Right cardiac atrium (tissue), 5 donors: ENCODE measurements around the gene TMEM234. TPM values are rescaled to one million over a fixed set of nuclear protein-coding genes. Genes with fewer than 3 reads are reported as not detected.
A peak's percentile ranks its signal among the peaks of the same experiment; 100 is the strongest.

Source experiments
- ATAC-seq, 2 donors: fragments of 200-7000 bp; cut with Tn5 transposase; one replicate each; pipeline versions ENCODE4 v1.8.0 to v1.9.1; 2020; ENCODE audit warnings: moderate library complexity in 2 of 2, mild to moderate bottlenecking in 1 of 2
- DNase-seq, 3 donors: peaks; one replicate each; pipeline ENCODE4 v3.0.0-alpha.2; 2020
- H3K27ac ChIP-seq: one replicate; pipeline ENCODE4 v1.5.1; 2013; ENCODE audit warnings: mild to moderate bottlenecking, low read length, control low read depth, moderate library complexity
- H3K27me3 ChIP-seq: one replicate; pipeline ENCODE4 v1.6.1; 2013; ENCODE audit not compliant: control insufficient read depth, insufficient read depth
- H3K4me1 ChIP-seq: one replicate; pipeline ENCODE4 v1.6.1; 2013; ENCODE audit warnings: low read length; ENCODE audit not compliant: control insufficient read depth, insufficient read depth
- H3K4me3 ChIP-seq: one replicate; pipeline ENCODE4 v1.5.1; 2013; ENCODE audit warnings: low read length, control low read depth
- H3K9me3 ChIP-seq: one replicate; pipeline ENCODE4 v1.6.1; 2013; ENCODE audit warnings: low read length; ENCODE audit not compliant: control insufficient read depth
- WGBS: extraction: QIAGEN DNeasy Blood & Tissue Kit; methylation state at CpG from one replicate; pipeline ENCODE4 v1.1.7; 2013; 5-methylcytosine and 5-hydroxymethylcytosine counted together
- intact Hi-C, 4 donors: fragments of 100-400 bp; cut with DNase I; formaldehyde crosslinking; loops; one replicate each; pipeline versions ENCODE4 v1.11.0 to v1.14.0; 2022 to 2023
- polyA plus RNA-seq: library from polyadenylated mRNA; stranded (reverse); fragments of 200-250 nt; gene quantifications from one replicate; pipeline ENCODE4 v1.2.3, GENCODE V29; 2013
- total RNA-seq, 4 donors: library from RNA; stranded (reverse); fragmentation: NEBNext Ultra II Directional; extraction: Animal tissue kit (Norgen Biotek cat#: 25700); gene quantifications; one replicate each; pipeline ENCODE4 v1.2.1, GENCODE V29; 2021
- donor health status: healthy with polysubstance abuse.
- donor health status: DM: no; HTN: yes; CAD: no.
- donor health status: DM: no; HTN: no; CAD: no.
- donor health status: DM: no; HTN: yes; CAD: no; lungs with severe emphysema.
- donor health status: DM: yes; HTN: yes; CAD: no.

The TMEM234 gene
- total and polyA plus RNA-seq, 5 donors = 9.1 to 14.4 (median 13.8) TPM

DNA sequence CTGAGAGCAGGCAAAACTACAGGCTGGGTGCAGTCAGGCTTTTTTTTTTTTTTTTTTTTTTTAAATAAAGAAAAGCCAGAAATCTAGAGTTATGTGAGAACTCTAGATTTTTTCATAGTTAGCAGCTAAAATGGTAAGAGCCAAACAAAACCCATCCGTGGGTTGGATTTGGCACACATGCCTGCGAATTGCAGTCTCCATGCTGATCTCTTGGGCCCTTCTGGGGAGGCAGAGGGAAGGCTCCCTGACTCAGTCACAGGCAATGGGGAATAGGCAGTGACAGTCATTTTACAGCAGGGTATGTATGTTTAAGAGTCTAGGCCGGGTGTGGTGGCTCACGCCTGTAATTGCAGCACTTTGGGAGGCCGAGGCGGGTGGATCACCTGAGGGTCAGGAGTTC is 40.1 kb downstream of the TMEM234 start:
- 83% methylated on average over 6 of the region's 6 CpGs for WGBS
- intact Hi-C loops = no loop called here
- no peaks in the 10 kb centered on the region for H3K27me3 ChIP-seq
- H3K27ac ChIP-seq = no peak overlapping the region
- no peak for DNase-seq
- H3K4me3 ChIP-seq = no peak overlapping the region
- no peak for ATAC-seq
- H3K9me3 ChIP-seq = no peaks in the 10 kb centered on the region
- H3K4me1 ChIP-seq = peaks cover 8% of the 10 kb centered on the region

DNA sequence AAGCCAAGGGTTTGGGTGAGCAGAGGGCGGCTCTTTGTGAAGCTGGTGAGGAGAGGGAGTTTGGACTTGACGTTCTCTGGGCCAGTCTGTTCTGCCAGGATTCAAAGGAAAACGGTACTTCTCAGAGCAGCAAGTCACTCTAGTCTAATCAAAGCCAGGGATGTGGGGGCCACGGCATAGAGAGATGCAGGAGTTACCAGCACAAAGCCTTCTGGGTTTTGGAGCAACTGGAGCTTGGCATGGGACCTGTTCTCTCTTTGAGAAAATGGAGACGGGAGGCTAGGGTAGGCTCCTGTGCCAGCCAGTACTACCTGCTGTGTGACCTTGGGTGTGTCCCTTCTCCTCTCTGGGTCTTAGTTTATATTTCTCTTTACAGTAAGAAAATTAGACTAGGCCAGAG is 40.6 kb downstream of the TMEM234 start:
- intact Hi-C loops = no loop called here
- no peak overlapping the region for H3K27ac ChIP-seq
- peaks cover 8% of the 10 kb centered on the region for H3K4me1 ChIP-seq
- 74% methylated on average over 5 of the region's 5 CpGs for WGBS
- no peaks in the 10 kb centered on the region for H3K27me3 ChIP-seq
- ATAC-seq = no peak
- no peak overlapping the region for H3K4me3 ChIP-seq
- DNase-seq = no peak
- H3K9me3 ChIP-seq = no peaks in the 10 kb centered on the region

DNA sequence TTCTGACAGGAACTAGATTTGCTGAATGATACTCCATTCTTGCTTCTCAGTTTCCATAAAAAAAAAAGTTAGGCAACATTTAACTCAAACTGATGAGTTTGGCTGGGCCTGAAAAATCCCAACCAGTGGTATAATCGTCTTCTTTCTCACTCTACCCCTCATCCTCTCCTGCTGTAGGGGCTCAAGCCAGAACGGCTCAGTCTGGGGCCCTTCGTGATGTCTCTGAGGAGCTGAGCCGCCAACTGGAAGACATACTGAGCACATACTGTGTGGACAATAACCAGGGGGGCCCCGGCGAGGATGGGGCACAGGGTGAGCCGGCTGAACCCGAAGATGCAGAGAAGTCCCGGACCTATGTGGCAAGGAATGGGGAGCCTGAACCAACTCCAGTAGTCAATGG is 41.1 kb downstream of the TMEM234 start:
- ATAC-seq (no peak), DNase-seq (no peak)
- no peaks in the 10 kb centered on the region for H3K27me3 ChIP-seq
- intact Hi-C loops = no loop called here
- H3K4me1 ChIP-seq = peaks cover 8% of the 10 kb centered on the region
- WGBS = 70% methylated on average over 9 of the region's 9 CpGs
- H3K9me3 ChIP-seq = no peaks in the 10 kb centered on the region
- H3K27ac ChIP-seq = no peak overlapping the region
- peak overlapping the region; percentile 79 for H3K4me3 ChIP-seq

GRCh38 chr1:32180186-32181060 is 41.7 kb downstream of the TMEM234 start:
- whole genome bisulfite sequencing = 5% methylated on average over 36 of the region's 36 CpGs
- peak; percentile 46 to 65 for ATAC-seq
- DNase-seq = peak; percentile 75 to 88 (median 82)
- Histone ChIP-seq H3K27ac (peak overlapping the region; percentile 98), H3K27me3 (no peaks in the 10 kb centered on the region), H3K4me1 (peaks cover 8% of the 10 kb centered on the region), H3K9me3 (no peaks in the 10 kb centered on the region), H3K4me3 (peak overlapping the region; percentile 79)
- intact Hi-C loops = no loop called here

DNA sequence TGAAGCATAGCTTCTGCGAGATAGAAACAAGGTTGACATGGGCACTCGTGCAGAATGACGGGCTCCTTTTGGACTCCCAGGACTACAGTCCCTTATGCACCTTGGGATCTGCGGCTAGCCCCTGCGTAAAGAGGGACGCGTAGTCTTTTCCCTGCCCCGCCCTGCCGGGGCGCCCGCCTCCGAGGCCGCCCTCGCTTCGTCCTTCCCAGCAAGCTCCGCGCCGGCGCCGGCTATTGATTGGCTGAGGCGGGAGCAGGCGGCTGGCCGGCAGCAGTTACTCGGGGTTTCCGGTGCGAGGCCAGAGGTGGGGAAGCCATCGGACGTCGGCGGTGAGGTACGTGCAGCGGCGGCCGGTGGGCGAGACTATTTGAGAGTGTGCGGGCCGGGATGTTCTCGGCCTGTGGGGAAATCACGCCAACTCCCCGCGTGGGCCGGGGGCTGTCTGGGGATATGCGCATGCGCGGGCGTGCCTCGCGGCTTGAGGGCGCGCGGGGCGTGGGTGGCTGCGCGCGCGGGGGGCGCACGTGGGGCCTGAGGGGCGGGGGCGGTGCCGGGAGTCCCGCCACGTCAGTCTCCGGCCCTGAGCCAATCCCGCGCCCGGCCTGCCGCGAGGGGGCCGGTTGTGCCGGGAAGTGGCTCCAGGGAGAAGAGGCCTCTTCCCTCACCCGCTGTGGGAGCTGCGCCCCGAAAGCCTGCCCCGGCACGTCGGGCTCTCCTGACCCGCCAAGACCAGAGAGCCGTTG is 42.5 kb downstream of the TMEM234 start, which contains the start of gene TXLNA:
Gene TXLNA, plus strand, starts transcription at position 233 of the 743 bp plus-strand sequence. CDS start 671 bp downstream, outside the sequence.
- ATAC-seq = peak; percentile 94 to 96
- H3K4me3 ChIP-seq = peak within 1 kb of the TSS; percentile 79
- intact Hi-C loops = no loop called here
- peak; percentile 96 to 99 (median 98) for DNase-seq
- H3K27ac ChIP-seq = peak within 1 kb of the TSS; percentile 98
- under 1% methylated on average over 79 of the region's 79 CpGs for WGBS
- H3K27me3 ChIP-seq = no peaks in the 10 kb centered on the region
- H3K9me3 ChIP-seq = no peaks in the 10 kb centered on the region
- H3K4me1 ChIP-seq = peaks cover 8% of the 10 kb centered on the region

GRCh38 chr1:32179193-32179442 is 43.0 kb downstream of the TMEM234 start:
- Histone ChIP-seq H3K27me3 (no peaks in the 10 kb centered on the region), H3K4me1 (peaks cover 8% of the 10 kb centered on the region), H3K4me3 (peak overlapping the region; percentile 79), H3K27ac (peak overlapping the region; percentile 98), H3K9me3 (no peaks in the 10 kb centered on the region)
- intact Hi-C loops = no loop called here
- WGBS = 8% methylated on average over 7 of the region's 7 CpGs
- ATAC-seq (peak; percentile 24 to 27), DNase-seq (no peak)

GRCh38 chr1:32178380-32179192 is 43.6 kb downstream of the TMEM234 start:
- DNase-seq = no peak
- Histone ChIP-seq H3K27me3 (no peaks in the 10 kb centered on the region), H3K9me3 (no peaks in the 10 kb centered on the region), H3K4me1 (peaks cover 8% of the 10 kb centered on the region), H3K4me3 (peak overlapping the region; percentile 79), H3K27ac (peak overlapping the region; percentile 98)
- intact Hi-C loops = no loop called here
- no peak for ATAC-seq
- WGBS = 79% methylated on average over 7 of the region's 7 CpGs

GRCh38 chr1:32172621-32173245 is 49.4 kb downstream of the TMEM234 start:
- H3K27ac ChIP-seq = no peak overlapping the region
- 100% methylated on average over 1 of the region's 1 CpG for WGBS
- ATAC-seq = no peak

DNA sequence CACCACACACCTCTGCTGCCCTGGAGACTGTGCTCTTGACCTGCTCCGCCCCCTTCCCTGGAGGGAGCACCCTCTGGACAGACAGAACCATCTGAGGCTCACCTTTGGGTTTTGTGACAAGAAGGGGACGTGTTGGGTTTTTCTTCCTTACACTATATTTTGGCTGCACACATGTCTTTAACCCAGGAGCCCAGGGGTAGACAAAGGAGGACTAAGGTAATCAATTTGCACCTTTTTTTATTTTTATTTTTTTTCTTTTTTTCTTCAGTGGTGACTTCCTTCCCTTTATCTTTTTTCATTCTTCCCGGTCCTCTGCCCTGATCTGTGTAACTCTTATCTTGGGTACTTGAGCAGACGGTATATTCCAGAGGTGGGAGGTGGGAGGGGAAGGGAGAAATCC is 51.2 kb downstream of the TMEM234 start:
- WGBS = 64% methylated on average over 4 of the region's 4 CpGs
- H3K4me1 ChIP-seq = no peaks in the 10 kb centered on the region
- ATAC-seq = peak in 1 of 2 donors; percentile 17
- no peaks in the 10 kb centered on the region for H3K9me3 ChIP-seq
- no peak overlapping the region for H3K27ac ChIP-seq
- intact Hi-C loops = no loop called here
- no peak overlapping the region for H3K4me3 ChIP-seq
- DNase-seq = no peak
- no peaks in the 10 kb centered on the region for H3K27me3 ChIP-seq

More at GRCh38 chr1:32172621-32173245, 49.4 kb downstream of the TMEM234 start:
- Histone ChIP-seq H3K27me3 (no peaks in the 10 kb centered on the region), H3K4me3 (no peak overlapping the region), H3K4me1 (no peaks in the 10 kb centered on the region), H3K9me3 (no peaks in the 10 kb centered on the region)
- no peak for DNase-seq
- intact Hi-C loops = no loop called here
